K562 (cell line): ENCODE data around the gene AIFM3. TPM values are rescaled to one million over a fixed set of nuclear protein-coding genes. Genes with fewer than 3 reads are reported as not detected.
A peak's percentile ranks its signal among the peaks of the same experiment; 100 is the strongest.

Experiments used
- DNMT1 ChIP-seq: fragments of 450-650 bp; IDR thresholded peaks from 2 replicates; pipeline ENCODE4 v1.6.1; 2016; ENCODE audit warnings: antibody characterized with exemption, mild to moderate bottlenecking
- JUNB ChIP-seq: fragments of 450-650 bp; formaldehyde crosslinking; conservative IDR thresholded peaks from 2 replicates; pipeline ENCODE4 v1.4.0; 2020; ENCODE audit warnings: mild to moderate bottlenecking
- MAZ ChIP-seq, 2 experiments: fragments of 450-650 bp in 1 of 2; sonication (generic) in 1 of 2; formaldehyde crosslinking; IDR thresholded peaks in 1 of 2; conservative IDR thresholded peaks in 1 of 2; 2 replicates each; pipeline versions ENCODE4 v1.4.0 to v1.5.0; 2020; ENCODE audit warnings: mild to moderate bottlenecking in 1 of 2, missing genetic modification reagents in 1 of 2
- MCM2 ChIP-seq: fragments of 450-650 bp; IDR thresholded peaks from 2 replicates; pipeline ENCODE4 v1.6.1; 2017; ENCODE audit warnings: low read depth, mild to moderate bottlenecking
- PHF8 ChIP-seq: fragments of 200-600 bp; sonication (generic); IDR thresholded peaks from 2 replicates; pipeline ENCODE4 v1.6.1; 2012; ENCODE audit warnings: mixed run types, mild to moderate bottlenecking, inconsistent platforms, low read length, moderate library complexity, borderline replicate concordance
- POLR2AphosphoS5 ChIP-seq: IDR thresholded peaks from 2 replicates; pipeline ENCODE4 v1.6.1; 2011; ENCODE audit warnings: mild to moderate bottlenecking, low read depth, low read length, moderate library complexity; ENCODE audit not compliant: control insufficient read depth, insufficient read depth
- RBM39 ChIP-seq: fragments of 200-400 bp; formaldehyde crosslinking; optimal IDR thresholded peaks from 2 replicates; pipeline ENCODE3; 2018; ENCODE audit warnings: low read depth, low read length
- RCOR1 ChIP-seq, 2 experiments: IDR thresholded peaks; 2 replicates each; pipeline ENCODE4 v1.6.1; 2012; ENCODE audit warnings: low read depth in 2 of 2, low read length in 2 of 2, borderline replicate concordance in 1 of 2, improper control_type of control experiment in 1 of 2
- SMAD2 ChIP-seq: fragments of 150-350 bp; IDR thresholded peaks from 2 replicates; pipeline ENCODE4 v1.6.1; 2014; ENCODE audit warnings: low read depth, mild to moderate bottlenecking, low read length
- TAF9B ChIP-seq: fragments of 450-650 bp; IDR thresholded peaks from 2 replicates; pipeline ENCODE4 v1.6.1; 2018; ENCODE audit warnings: mild to moderate bottlenecking; ENCODE audit not compliant: partially characterized antibody
- TEAD4 ChIP-seq, 2 experiments: sonication (generic) in 1 of 2; formaldehyde crosslinking in 1 of 2; IDR thresholded peaks; 2 replicates each; pipeline versions ENCODE4 v1.6.1 to v1.8.0; 2012 to 2022; ENCODE audit warnings: borderline replicate concordance in 1 of 2, inconsistent platforms in 1 of 2, low read length in 1 of 2, mild to moderate bottlenecking in 1 of 2, missing genetic modification reagents in 1 of 2
- WHSC1 ChIP-seq: IDR thresholded peaks from one replicate; pipeline ENCODE4 v1.6.1; 2012; ENCODE audit warnings: low read length, control low read depth, inconsistent platforms
- ZBTB1 ChIP-seq: sonication (generic); formaldehyde crosslinking; IDR thresholded peaks from 2 replicates; pipeline ENCODE4 v1.8.1; 2023; ENCODE audit warnings: missing genetic modification reagents, low read depth, mild to moderate bottlenecking, borderline replicate concordance
- ZNF3 ChIP-seq: fragments of 250-450 bp; sonication (Bioruptor Pico); IDR thresholded peaks from 2 replicates; pipeline ENCODE4 v1.5.0; 2021; ENCODE audit warnings: mild to moderate bottlenecking, moderate library complexity
- ZNF347 ChIP-seq: fragments of 450-650 bp; formaldehyde crosslinking; IDR thresholded peaks from 2 replicates; pipeline ENCODE4 v1.4.0; 2020; ENCODE audit warnings: low read depth, mild to moderate bottlenecking, moderate library complexity
- ZNF583 ChIP-seq: fragments of 250-450 bp; sonication (Bioruptor Pico); IDR thresholded peaks from 2 replicates; pipeline ENCODE4 v1.4.0; 2020
- ZNF778 ChIP-seq: fragments of 450-650 bp; formaldehyde crosslinking; IDR thresholded peaks from 2 replicates; pipeline ENCODE4 v1.4.0; 2020; ENCODE audit warnings: mild to moderate bottlenecking, moderate library complexity
- polyA plus RNA-seq, 8 experiments: library from polyadenylated mRNA; depleted of rRNA in 4 of 8; stranded (reverse) in 5 of 8; unstranded in 3 of 8; fragments of >200 nt; fragmentation: Nextera tagmentation in 2 of 8; fragmentation: Illumina TruSeq in 1 of 8; extraction: Ambion mirVana in 2 of 8; extraction: Trizol in 1 of 8; gene quantifications; 2 replicates each; pipeline versions ENCODE4 v1.2.1 to v1.2.3, GENCODE V29; 2011 to 2014; ENCODE audit warnings: inconsistent platforms in 1 of 8, missing spikeins in 1 of 8
- total RNA-seq, 7 experiments: library from RNA; depleted of rRNA in 6 of 7; stranded (reverse); fragments of >200 nt in 6 of 7; fragmentation: Illumina TruSeq in 2 of 7; extraction: Trizol in 2 of 7; gene quantifications; 2 replicates each; pipeline versions ENCODE4 v1.2.1 to v1.2.3, GENCODE V29; 2011 to 2021; ENCODE audit warnings: low replicate concordance in 1 of 7
- TF ChIP-seq, protein P1 (sequence below): IDR thresholded peaks from 3 replicates; pipeline ENCODE4 v1.6.1; 2011; ENCODE audit warnings: borderline replicate concordance, mild to moderate bottlenecking; ENCODE audit not compliant: insufficient read length, insufficient read depth

Gene AIFM3
- total and polyA plus RNA-seq, 9 of the 15 experiments (the other 6 are each of a cell fraction or from before 2014, with no cell fraction given): 0.03 to 0.20 (median 0.07) TPM; not detected in 1

DNA sequence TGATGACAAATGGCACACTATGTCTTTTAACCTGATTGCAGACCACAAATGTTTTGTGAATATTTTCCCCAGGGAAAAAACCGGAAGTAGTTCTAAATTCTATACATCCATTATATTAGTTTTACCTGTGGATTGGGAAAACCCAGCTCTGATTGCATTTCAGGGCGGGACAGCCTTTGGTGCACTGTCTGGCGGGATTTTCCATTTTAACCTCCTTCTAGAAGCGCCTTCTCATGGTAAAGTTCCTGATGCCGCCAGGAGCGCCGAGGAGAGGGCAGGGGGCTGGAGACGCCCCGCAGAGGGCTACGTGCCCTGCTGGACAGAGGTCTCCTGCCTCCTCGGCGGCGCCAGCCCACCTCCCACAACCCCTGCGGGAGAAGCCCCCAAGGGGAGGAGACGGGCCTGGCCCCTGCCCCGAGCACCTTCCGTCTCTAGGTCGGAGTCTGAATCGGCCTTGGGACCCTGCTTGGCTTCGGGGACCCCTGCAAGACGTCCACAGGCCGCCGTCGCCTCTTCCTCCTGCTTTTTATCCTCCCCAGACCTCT, 46.7 kb downstream of the AIFM3 start (continued):
- TF ChIP-seq DNMT1 (no peak), POLR2AphosphoS5 (no peak), ZBTB1 (CRISPR knock-in tag) (no peak), WHSC1 (peak; percentile 46), ZNF778 (CRISPR knock-in tag) (no peak), TEAD4 (IDR thresholded peaks at IDR 0.05; ENCODE audit: low read length) (no peak), TEAD4 (CRISPR knock-in tag; IDR thresholded peaks at IDR 0.05; ENCODE audit: borderline replicate concordance) (no peak), RCOR1 (IDR thresholded peaks at IDR 0.05; ENCODE audit: borderline replicate concordance in 1 of 2, low read depth in 2 of 2, low read length in 2 of 2) (no peak), SMAD2 (no peak), MAZ (CRISPR knock-in tag; conservative IDR thresholded peaks at IDR 0.05 in 1 of 2, IDR thresholded peaks at IDR 0.05 in 1 of 2) (peak in 1 of 2 experiments; percentile 13; a peak in 1 of 4 replicates), RBM39 (no peak), ZNF347 (no peak), MCM2 (no peak), ZNF583 (CRISPR knock-in tag) (peak; percentile 91), ZNF3 (CRISPR knock-in tag) (no peak), PHF8 (peak; percentile 98), JUNB (CRISPR knock-in tag) (no peak), TAF9B (no peak)
- TF ChIP-seq, protein P1, sequence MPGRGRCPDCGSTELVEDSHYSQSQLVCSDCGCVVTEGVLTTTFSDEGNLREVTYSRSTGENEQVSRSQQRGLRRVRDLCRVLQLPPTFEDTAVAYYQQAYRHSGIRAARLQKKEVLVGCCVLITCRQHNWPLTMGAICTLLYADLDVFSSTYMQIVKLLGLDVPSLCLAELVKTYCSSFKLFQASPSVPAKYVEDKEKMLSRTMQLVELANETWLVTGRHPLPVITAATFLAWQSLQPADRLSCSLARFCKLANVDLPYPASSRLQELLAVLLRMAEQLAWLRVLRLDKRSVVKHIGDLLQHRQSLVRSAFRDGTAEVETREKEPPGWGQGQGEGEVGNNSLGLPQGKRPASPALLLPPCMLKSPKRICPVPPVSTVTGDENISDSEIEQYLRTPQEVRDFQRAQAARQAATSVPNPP: no peak
- TF ChIP-seq, all 486 proteins: peak for 67
